MM.1S (cell line): ENCODE data around the gene HYAL2.

Experiments
- DNase-seq: peaks from one replicate; pipeline ENCODE4 v3.0.0-alpha.2; 2015
- H2AFZ ChIP-seq: fragments of 300-600 bp; sonication (generic); 2 replicates; pipeline ENCODE4 v1.6.0; 2016; ENCODE audit warnings: antibody characterized with exemption, low read length
- H3F3A ChIP-seq: fragments of 300-600 bp; sonication (generic); 2 replicates; pipeline ENCODE4 v1.6.1; 2016; ENCODE audit warnings: mild to moderate bottlenecking, antibody characterized with exemption, low read length, moderate library complexity, mixed read lengths; ENCODE audit not compliant: insufficient read depth
- H3K27ac ChIP-seq: fragments of 300-600 bp; sonication (generic); 2 replicates; pipeline ENCODE4 v1.5.1; 2016; ENCODE audit warnings: mild to moderate bottlenecking, low read length
- H3K27me3 ChIP-seq: fragments of 300-600 bp; sonication (generic); replicated peaks from 2 replicates; pipeline ENCODE4 v1.6.0; 2016; ENCODE audit warnings: low read length; ENCODE audit not compliant: insufficient read depth
- H3K36me3 ChIP-seq: fragments of 300-600 bp; sonication (generic); replicated peaks from 2 replicates; pipeline ENCODE4 v1.6.1; 2016; ENCODE audit warnings: mild to moderate bottlenecking, low read length, mixed read lengths; ENCODE audit not compliant: insufficient read depth
- H3K4me1 ChIP-seq: fragments of 300-600 bp; sonication (generic); 2 replicates; pipeline ENCODE4 v1.6.1; 2016; ENCODE audit warnings: low read length, mixed read lengths
- H3K4me2 ChIP-seq: fragments of 300-600 bp; sonication (generic); 2 replicates; pipeline ENCODE4 v1.6.0; 2016; ENCODE audit warnings: low read depth, low read length
- H3K4me3 ChIP-seq: fragments of 300-600 bp; sonication (generic); 2 replicates; pipeline ENCODE4 v1.5.1; 2016; ENCODE audit warnings: low read length, mixed read lengths
- H3K79me2 ChIP-seq: fragments of 300-600 bp; sonication (generic); 2 replicates; pipeline ENCODE4 v1.6.1; 2016; ENCODE audit warnings: mixed run types, low read length, mixed read lengths
- H3K9ac ChIP-seq: fragments of 300-600 bp; sonication (generic); 2 replicates; pipeline ENCODE4 v1.6.1; 2016; ENCODE audit warnings: low read length, mixed read lengths
- H3K9me2 ChIP-seq: fragments of 300-600 bp; sonication (generic); replicated peaks from 2 replicates; pipeline ENCODE4 v1.6.1; 2016; ENCODE audit warnings: mild to moderate bottlenecking, low read length, mixed read lengths; ENCODE audit not compliant: insufficient read depth
- H3K9me3 ChIP-seq: fragments of 300-600 bp; sonication (generic); replicated peaks from 2 replicates; pipeline ENCODE4 v1.6.1; 2016; ENCODE audit warnings: mild to moderate bottlenecking, low read length, mixed read lengths; ENCODE audit not compliant: insufficient read depth
- H4K20me1 ChIP-seq: fragments of 300-600 bp; sonication (generic); 2 replicates; pipeline ENCODE4 v1.6.1; 2016; ENCODE audit warnings: mild to moderate bottlenecking, low read length, moderate library complexity, mixed read lengths; ENCODE audit not compliant: insufficient read depth
- EZH2 ChIP-seq: fragments of 300-600 bp; sonication (generic); optimal IDR thresholded peaks from 2 replicates; pipeline ENCODE3; 2017; ENCODE audit warnings: low read depth, mild to moderate bottlenecking, antibody characterized with exemption, low read length, mixed read lengths
- EZH2phosphoT487 ChIP-seq: fragments of 300-600 bp; sonication (generic); IDR thresholded peaks from 2 replicates; pipeline ENCODE4 v1.6.1; 2018; ENCODE audit warnings: antibody characterized with exemption, low read length
- TF ChIP-seq, protein P1 (sequence below): fragments of 300-600 bp; sonication (generic); IDR thresholded peaks from 2 replicates; pipeline ENCODE4 v1.5.1; 2016; ENCODE audit warnings: antibody characterized with exemption, low read length, mixed read lengths

Gene HYAL2

DNA sequence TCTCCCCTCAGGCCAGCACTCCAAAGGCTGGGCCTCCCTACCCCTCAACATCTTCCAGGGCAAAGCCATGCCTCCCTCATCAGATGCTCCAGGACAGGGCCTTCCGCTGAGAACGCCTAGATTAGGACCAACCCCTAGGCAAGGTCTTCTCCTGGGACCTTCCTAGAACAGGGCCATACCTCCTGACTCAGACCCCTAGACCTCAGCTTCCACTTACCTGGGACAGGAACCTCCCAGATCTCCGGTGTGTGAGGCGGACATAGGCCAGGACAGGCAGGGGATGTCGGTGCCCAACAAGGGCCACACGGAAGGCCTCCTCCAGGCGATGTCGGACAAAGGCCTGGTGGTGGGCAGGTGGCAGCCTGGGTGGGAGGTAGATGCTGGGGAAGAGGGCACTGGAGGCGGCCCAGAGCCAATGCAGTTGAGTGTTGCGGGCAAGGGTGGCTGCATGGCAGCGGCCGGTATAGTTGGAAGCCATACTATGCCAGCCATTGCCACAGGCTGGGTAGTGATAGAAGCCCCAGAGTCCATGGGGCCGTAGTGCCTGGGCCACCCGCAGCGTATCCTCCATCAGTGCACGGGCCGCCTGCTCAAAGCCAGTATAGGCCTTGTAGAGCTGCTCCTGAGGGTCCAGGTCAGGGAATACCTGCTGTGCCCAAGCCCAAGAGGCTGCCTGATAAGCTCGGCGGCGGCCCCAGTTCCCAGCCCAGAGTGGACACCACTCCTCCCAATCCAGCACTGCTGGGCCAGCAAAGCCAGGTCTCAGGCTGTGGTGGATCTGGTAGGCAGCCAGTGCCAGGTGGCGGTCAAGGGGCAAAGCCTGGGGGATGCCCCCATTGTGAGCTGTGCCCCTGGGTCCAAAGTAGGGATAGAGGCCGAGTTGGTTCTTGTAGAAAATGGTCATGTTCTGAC lies 27.8 kb downstream of the HYAL2 start:
- Histone ChIP-seq H3K27me3 (no peaks in the 10 kb centered on the region), H3K79me2 (peaks cover 32% of the 10 kb centered on the region), H4K20me1 (no peaks in the 10 kb centered on the region), H3K9me3 (no peaks in the 10 kb centered on the region), H3K36me3 (peaks cover 2% of the 10 kb centered on the region; the same call in 1 of the 2 replicates), H3K4me3 (no peak overlapping the region), H2AFZ (no peak overlapping the region), H3K4me2 (no peak overlapping the region), H3K4me1 (peaks cover 11% of the 10 kb centered on the region), H3K9ac (no peak overlapping the region), H3K27ac (no peak overlapping the region), H3F3A (peaks cover 4% of the 10 kb centered on the region; the same call in 1 of the 2 replicates), H3K9me2 (no peaks in the 10 kb centered on the region)
- no peak for DNase-seq
- TF ChIP-seq, protein P1, sequence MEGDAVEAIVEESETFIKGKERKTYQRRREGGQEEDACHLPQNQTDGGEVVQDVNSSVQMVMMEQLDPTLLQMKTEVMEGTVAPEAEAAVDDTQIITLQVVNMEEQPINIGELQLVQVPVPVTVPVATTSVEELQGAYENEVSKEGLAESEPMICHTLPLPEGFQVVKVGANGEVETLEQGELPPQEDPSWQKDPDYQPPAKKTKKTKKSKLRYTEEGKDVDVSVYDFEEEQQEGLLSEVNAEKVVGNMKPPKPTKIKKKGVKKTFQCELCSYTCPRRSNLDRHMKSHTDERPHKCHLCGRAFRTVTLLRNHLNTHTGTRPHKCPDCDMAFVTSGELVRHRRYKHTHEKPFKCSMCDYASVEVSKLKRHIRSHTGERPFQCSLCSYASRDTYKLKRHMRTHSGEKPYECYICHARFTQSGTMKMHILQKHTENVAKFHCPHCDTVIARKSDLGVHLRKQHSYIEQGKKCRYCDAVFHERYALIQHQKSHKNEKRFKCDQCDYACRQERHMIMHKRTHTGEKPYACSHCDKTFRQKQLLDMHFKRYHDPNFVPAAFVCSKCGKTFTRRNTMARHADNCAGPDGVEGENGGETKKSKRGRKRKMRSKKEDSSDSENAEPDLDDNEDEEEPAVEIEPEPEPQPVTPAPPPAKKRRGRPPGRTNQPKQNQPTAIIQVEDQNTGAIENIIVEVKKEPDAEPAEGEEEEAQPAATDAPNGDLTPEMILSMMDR, result no peak
- TF ChIP-seq EZH2 (no peak), EZH2phosphoT487 (no peak)

DNA sequence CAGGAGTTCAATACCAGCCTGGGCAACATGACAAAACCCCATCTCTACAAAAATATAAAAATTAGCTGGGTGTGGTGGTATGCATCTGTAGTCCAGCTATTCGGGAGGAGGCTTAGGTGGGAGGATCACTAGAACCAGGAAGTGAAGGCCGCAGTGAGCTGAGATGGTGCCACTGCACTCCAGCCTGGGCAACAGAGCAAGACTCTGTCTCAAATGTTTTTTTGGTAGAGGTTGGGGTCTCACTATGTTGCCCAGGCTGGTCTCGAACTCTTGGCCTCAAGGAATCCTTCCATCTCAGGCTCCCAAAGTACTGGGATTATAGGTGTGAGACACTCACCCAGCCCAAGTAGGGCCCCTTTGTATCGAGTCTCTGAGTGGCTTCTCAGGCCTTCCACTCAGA lies 28.5 kb downstream of the HYAL2 start:
- no peak overlapping the region for H3K4me2 ChIP-seq
- H3K79me2 ChIP-seq, result peaks cover 39% of the 10 kb centered on the region
- H3K27me3 ChIP-seq, result no peaks in the 10 kb centered on the region
- no peaks in the 10 kb centered on the region for H4K20me1 ChIP-seq
- H3K9me3 ChIP-seq, result no peaks in the 10 kb centered on the region
- no peak overlapping the region for H3K4me3 ChIP-seq
- TF ChIP-seq, protein P1, result no peak
- TF ChIP-seq EZH2, result no peak
- no peak for TF ChIP-seq EZH2phosphoT487
- H3K9ac ChIP-seq, result no peak overlapping the region
- H3K4me1 ChIP-seq, result peaks cover 11% of the 10 kb centered on the region
- no peak overlapping the region for H3K27ac ChIP-seq
- H3K9me2 ChIP-seq, result no peaks in the 10 kb centered on the region
- H3K36me3 ChIP-seq, result peaks cover 8% of the 10 kb centered on the region
- H3F3A ChIP-seq, result peaks cover 4% of the 10 kb centered on the region; the same call in 1 of the 2 replicates
- no peak for DNase-seq
- H2AFZ ChIP-seq, result no peak overlapping the region

DNA sequence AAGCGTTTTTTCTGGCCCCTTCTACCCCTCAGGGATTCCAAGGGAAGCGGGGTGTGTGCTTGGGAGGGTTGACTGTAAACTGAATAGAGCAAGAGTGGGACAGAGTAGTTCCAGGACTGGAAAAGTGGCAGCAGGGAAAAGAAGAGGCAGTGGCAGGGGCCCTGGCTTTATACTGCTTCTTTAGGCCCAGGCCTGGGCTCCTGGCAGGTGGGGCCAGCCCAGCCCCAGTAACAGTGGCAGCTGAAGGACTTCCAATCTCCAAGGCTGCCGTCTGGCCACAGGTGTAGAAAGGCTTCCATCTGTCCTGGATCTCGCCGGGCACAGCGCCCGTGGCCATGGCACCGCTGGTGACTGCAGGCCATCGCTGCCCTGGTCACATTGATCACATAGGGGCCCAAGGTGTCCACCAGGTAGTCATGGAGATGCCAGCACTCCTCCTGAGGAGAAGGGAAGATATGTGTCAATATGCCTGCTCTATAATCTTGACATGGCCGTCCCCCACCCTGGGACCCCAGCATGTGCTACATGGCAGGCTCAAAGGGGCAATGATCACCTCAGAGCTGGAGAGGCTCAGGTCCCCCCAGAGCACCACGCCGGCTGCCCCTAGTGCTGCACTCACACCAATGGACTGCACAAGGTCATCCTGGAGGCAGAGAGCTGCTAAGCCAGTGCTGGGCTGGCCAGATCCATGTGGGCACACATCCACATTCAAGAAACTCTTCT lies 29.3 kb downstream of the HYAL2 start:
- H2AFZ ChIP-seq, result peak overlapping the region; percentile 61
- peaks cover 7% of the 10 kb centered on the region for H3K4me1 ChIP-seq
- no peaks in the 10 kb centered on the region for H3K9me2 ChIP-seq
- TF ChIP-seq EZH2 (no peak), EZH2phosphoT487 (no peak)
- TF ChIP-seq, protein P1, result no peak
- H3K4me3 ChIP-seq, result peak overlapping the region; percentile 65
- peak overlapping the region; percentile 65; the same call in 1 of the 2 replicates for H3K9ac ChIP-seq
- H3K36me3 ChIP-seq, result peaks cover 12% of the 10 kb centered on the region
- no peak for DNase-seq
- no peaks in the 10 kb centered on the region for H3K27me3 ChIP-seq
- H3F3A ChIP-seq, result no peaks in the 10 kb centered on the region
- peak overlapping the region; percentile 97 for H3K4me2 ChIP-seq
- H4K20me1 ChIP-seq, result no peaks in the 10 kb centered on the region
- no peak overlapping the region for H3K27ac ChIP-seq
- H3K9me3 ChIP-seq, result no peaks in the 10 kb centered on the region
- H3K79me2 ChIP-seq, result peaks cover 40% of the 10 kb centered on the region
